Measurements from ENCODE around the gene SELENOO.

The SELENOO gene

DNA sequence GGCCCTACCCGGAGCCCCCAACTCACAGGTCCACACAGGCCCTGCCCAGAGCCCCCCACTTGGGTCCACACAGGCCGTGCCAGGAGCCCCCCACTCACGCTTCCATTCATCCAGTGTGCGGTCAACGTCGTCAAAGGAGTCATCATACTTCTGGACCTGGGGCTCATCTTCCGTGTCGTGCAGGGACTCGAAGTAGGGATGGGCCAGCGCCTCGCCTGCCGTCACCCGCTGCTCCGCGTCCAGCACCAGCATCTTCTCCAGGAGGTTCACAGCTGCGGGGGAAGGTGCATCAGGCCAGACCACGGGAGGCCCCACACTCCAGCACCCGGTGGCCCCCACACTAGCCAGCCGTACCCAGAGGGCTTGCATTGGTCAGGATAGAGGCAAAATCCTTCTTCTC is 54.3 kb downstream of the SELENOO start:
- no peak for DNase-seq (ENCODE audit: low read depth, low spot score)

DNA sequence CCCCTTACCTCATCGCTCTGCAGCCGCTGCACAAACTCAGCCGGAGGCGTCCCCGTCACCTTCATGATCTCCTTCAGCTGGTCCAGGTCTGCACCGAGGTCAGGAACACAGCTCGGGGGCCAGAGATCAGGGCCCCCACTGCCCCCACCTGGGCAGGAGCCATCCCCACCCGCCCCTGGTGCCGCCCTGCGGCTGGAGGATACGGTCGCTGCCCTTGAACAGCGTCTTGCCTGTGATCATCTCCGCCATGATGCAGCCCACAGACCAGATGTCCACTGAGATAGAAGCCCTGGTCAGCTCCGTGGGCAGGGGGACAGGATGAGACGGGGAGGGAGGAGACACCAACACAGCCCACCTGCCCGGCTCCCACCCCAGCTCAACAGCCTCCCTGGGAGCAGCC is 54.8 kb downstream of the SELENOO start:
- no peak for DNase-seq (ENCODE audit: low read depth, low spot score)

DNA sequence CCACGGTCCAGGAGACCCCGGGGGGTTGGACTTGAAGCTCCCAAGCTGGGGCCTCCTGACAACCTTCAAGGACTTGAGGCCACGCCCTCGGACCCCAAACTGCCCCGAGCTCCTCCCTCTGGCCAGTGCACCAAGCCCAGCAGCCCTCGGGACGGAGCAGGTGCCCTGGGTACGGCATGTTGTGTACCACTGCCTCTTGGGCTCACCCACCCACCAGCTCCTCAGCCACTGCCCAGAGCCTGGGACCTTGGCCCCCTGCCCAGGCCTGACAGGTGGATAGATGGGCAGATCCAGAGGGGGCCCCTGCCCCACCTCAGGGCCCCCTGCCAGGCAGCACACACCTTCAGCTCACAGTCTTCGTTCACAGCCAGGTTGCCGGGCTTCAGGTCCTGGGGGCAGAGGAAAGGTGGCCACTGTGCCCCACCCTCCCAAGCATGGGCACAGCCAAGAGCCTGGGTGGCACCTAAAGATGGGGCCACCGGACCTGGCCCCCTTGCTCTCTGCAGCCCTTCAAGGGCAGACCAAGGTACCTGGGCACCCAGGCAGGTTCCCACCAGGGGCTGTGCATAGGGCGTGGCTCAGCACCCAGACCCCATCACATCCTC is 55.5 kb downstream of the SELENOO start:
- no peak for DNase-seq (ENCODE audit: low read depth, low spot score)

DNA sequence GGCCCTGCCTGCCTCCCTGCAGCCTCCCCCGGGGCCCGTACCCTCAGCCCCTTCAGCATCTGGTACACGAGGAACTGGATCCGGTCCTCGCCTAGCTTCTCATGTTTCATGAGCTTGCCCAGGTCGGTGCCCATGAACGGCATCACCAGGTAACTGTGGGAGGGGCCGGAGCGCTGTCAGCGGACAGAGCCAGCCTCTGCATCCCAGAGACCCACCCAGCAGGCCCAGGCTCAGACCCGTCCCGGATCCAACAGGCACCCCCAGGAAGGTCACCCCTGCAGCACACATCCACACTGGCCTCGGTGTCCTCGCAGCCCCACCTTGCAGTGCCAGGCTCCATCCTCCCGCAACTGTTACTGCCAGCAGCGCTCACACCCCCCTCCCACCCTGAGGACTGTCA is 56.2 kb downstream of the SELENOO start:
- DNase-seq (ENCODE audit: low read depth, low spot score) = no peak

DNA sequence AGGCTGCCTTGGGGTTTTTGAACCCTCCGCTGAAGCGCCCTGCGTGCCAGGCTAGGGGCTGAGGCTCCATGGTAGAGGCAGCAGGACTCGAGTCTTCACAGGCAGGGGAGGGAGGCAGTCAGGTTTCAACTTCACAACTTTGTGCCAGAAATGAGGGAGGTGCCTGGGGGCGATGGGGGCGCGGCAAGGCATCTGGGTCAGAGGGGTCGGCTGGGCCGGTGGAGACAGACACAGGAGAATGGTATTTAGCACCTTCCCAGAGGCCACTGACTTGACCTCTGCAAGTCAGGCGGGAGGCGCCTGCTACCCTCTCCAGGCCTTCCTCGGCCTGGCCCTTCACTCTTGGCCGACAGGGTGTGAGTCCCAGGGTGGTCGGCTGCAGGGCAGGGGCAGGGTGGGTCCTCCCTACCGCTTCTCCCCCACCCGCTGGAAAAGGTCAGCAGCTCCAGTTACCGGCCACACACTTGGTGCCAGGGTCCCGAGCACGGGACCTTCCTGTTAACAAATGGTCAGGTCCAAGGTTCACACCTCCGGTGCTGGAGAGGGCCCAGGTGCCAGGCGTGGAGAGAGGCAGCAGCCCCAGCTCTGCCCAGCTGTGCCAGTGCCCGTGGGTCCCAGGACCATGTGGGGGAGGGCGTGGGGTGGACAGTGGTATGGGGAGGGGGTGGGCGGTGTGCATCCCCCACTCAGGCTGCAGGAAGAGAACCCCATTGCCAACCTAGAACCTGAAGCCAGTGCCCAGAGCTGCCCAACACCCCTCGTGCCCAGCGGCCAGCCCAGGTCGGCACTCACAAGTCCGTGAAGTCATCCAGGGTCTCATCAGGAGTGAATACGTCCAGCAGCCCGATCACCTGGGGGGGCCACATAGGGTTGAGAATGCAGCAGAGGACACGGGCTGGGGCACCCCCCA is 56.9 kb downstream of the SELENOO start:
- no peak for DNase-seq (ENCODE audit: low read depth, low spot score)

DNA sequence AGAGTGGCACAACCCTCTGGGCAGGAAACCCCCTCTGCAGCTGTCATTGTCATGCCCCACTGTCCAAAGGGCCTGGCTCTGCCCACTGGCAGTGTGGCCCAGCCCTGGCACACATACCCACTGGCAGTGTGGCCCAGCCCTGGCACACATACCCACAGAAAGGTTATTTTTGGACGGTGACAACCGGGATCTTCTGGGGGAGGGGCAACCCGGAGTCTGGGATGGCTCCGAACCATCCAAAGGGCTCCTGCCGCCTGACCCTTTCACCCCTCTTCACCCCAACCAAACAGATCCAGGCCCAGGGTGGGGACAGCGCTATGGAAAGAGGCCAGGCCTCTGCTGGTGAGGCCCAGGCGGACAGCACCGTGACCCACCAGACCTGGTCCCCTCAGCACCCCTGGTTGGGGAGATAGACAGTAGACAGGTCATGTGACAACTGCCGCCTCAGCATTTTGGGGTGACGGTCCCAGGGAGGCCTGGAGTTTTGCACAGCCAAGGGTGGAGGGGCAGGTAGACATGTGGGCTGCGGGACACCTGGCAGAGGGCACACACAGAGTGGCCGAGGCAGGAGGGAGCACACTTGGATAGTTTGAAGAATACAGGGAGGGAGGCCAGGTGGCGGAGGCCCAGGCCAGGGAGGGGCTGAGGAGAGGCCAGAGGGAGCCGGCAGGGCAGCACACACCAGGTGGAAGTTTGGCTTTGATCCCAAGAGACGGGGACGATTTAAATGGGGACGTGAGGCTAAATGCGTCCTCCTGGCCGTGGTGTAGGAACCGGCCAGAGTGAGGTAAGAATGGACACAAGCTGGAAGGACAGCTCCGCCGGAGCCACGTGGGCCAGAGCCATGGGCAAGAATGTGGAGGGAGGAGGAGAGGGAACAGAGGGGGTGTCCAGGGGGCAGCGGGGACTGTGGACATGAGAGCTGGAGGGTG is 57.8 kb downstream of the SELENOO start:
- DNase-seq (ENCODE audit: low read depth, low spot score) = no peak

DNA sequence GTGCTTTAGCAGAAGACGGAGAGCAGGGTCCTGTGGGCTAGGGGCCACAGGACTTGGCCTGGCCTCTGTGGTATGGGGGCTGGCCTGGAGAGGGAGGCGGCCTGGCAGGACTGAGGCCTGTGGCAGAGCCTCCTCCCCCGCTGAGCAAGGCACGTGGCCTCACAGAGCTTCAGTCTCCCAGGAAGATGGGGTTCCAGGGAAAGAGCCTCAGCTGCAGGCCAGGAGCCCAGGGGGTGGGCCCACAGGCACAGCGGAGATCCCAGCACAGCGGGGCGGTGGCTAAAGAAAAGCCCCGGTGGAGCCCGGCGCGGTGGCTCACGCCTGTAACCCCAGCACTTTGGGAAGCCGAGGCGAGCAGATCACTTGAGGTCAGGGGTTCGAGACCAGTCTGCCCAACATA is 58.5 kb downstream of the SELENOO start:
- DNase-seq (ENCODE audit: low read depth, low spot score) = no peak

DNA sequence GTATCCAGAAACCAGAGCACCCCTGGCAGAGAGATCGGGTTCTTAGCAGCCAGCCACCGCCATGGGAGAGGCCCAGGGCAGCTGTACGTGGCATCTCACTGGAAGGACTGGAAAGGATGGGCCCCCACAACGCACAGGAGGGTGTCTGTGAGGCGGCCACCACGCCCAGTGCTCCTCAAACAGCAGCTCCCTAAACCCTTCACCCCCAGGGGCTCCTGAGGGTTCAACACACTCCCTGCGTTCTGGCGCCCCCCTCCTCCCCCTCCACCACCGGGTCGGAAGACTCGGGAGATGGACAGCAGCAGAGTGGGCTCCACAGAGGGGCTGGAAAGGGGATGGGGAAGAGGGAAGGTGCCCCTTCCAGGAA is 59.6 kb downstream of the SELENOO start:
- no peak for DNase-seq (ENCODE audit: low read depth, low spot score)

DNA sequence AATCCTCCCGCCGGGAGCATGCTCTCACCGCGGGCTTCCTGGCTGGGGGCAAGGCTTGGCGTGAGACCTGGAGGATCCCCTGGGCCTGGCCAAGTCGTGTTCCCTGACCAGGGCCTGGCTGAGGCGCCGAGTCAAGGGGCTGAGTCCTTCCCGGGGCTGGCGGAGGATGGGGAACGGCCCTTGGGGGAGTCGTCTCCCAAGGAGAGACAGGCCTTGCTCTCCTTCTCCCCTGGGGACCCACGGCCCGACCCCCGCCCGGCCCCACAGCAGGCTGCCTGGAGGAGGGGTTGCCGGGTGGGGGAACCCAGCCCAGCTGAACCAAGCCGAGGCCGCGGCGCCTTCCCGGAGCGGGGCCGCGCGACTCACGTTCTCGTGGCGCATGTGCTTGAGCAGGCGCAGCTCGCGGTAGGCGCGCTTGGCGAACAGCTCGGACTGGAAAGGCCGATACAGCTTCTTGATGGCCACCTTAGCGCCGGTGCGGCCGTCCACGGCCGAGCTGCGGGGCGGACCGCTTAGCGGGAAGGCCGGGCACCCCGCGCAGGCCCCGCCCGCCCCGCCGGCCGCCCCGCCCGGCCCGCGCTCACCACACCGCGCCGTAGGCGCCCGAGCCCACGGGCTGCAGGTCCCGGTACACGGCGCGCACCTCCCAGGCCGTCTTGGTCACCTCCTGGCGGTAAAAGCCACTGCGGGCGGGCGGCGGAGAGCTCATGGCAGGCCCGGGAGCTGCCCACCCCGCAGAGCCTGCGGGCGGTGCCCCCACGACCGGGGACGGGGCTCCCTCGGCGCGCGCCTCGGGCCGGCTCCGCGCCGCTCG is 60.2 kb downstream of the SELENOO start:
- no peak for DNase-seq (ENCODE audit: low read depth, low spot score)

DNA sequence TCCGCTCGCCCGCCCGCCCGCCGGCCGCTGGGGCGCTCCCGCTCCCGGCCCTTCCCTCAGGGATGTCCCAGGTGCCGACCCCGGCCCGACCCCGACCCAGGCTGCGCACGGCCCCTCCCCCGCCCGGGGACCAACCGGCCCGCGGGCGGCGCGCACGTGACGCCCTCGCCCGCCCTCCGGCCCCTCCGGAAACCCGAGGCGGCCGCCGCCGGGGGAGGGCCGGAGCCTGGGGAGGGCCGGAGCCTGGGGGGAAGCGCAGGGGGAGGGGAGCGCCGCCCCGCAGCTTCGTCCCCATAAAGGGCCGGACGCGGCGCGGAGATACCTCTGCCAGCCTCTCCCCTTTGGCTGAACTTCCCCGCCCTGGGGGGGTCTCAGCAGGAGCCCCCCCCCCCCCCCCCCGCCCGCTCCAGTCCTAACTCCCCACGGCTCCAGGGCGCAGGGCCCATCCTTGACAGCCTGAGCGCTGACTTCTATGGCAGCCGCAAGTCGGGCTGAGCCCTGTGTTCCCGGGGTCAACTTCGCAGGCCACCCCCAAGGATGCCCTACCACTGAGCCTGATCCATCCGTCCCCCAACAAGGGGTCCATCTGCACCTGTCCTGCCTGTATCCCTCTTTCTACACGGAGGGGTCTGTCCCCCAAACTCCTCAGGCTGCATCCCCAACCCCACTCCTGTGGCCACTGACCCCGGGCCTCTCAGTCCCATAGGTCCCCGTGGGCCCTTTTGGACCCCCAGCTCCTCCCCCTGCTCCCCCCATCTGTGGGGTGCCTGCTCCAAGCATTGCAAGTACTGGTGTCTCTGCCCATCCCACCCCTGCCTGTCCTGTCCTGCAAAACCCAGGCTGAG is 61.0 kb downstream of the SELENOO start, which contains the start of gene MAPK12:
MAPK12 (minus strand) TSS at position 69 of the 845 bp plus-strand sequence. CDS start 174 bp downstream, outside the sequence.
- DNase-seq (ENCODE audit: low read depth, low spot score) = no peak

DNA sequence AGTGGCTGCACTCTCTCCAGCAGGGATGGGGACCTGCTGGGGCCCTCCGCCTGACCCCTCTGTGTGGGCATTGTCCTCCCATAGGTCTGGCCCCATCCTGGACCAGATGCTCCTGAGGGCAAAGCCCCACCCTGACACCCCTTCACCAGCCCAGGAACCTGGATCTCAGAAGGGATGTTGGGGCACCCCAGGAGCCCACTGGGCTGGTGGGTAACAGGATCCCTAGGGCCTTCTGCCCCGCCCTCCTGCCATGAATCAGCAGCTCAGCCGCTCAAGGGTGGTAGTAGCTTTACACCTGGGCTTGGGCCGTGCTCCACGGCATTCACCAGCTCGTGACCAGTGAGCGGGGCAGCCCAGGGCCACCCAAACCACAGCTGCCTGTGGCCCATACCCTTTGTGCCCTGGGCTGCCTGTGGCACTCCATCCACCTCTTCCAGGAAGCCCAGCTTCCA is 61.7 kb downstream of the SELENOO start:
- no peak for DNase-seq (ENCODE audit: low read depth, low spot score)

DNA sequence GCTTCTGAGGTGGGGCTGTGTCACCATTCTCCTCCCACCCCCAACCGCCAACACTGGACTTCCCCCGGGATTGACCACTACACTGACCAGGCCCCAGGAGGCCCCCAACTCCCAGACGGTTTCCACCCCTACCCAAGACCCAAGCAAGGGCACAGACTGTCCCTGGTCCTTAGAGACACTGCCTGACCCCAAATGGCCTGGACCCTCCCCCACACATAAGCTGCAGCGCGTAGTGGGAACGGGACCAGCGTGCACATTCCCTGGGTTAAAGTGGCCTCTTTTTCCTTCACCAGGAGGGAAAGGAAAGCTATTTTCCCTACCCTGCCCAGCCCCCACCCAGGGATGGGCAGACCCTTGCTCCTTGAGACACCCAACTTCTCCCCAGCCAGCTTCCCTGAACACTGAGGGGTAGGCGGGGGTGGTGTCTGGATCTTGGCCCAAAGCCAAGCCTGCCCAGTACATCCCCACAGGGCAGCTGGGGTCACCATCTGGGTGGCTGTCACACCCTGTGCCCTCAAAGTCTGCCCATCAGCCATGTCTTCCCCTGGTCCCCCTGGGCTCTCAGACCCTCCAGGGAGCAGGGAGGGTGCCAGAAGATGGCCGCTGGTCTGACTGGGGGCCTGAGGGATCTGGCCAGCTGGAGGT is 62.3 kb downstream of the SELENOO start:
- no peak for DNase-seq (ENCODE audit: low read depth, low spot score)

DNA sequence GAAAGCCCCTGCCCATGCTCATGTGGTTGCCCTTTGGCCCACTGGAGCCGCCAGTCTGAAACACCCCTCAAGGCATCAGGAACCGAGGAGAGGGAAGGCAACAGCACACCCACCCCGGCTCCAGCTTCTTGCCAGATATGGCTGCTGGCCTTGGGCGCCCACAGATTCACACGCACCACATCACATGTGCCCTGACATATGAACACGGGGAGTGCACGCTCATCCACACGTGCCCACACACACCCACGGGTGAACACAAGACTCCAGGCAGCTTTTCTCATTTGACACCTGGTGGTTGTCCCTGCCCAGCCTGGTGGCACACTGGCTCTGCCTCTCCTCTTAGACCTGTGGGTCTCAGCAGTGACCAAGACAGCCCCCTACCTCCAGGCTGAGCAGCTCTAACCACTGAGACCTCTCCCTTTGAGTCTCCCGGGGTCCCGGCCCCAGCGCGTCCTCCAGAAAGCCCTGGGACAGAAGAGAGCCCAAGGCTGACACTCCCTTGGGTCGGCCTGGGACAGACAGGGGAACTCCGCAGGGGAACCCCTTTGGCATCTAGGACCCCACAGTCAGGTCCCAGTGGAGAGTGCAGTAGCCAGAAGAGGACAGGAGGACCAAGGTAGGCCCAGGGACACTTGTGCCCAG is 63.4 kb downstream of the SELENOO start:
- no peak for DNase-seq (ENCODE audit: low read depth, low spot score)

DNA sequence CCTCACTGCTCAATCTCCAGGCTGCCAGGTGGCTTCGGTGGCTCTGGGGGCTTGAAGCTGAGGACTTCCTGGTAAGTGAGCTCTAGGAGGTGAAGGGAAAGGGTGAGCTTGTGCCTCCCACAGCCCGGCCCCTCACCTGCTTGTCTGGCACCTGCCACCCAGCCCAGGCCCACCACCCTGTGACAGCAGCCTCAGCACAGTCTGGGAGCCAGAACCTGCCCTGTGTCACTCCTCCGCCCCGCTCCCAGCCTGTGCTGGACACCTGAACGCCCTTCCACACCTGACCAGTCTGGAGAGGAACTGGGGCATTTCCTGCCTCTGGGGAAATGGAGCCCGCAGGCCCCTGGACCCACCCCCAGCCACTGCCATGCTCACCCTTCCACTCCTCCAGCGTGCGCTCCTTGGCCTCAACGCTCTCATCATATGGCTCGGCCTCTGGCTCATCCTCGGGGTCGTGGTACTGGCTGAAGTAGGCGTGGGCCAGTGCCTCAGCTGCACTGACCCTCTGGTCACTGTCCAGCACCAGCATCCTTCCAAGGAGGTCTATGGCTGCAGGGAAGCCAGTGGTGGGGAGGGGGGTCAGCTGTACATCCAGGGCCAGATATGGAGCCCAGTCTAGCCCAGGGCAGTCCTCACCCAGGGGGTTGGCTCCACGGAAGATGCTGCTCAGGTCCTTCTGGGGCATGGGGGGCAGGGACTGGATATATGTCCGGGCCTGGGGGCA is 64.3 kb downstream of the SELENOO start:
- no peak for DNase-seq (ENCODE audit: low read depth, low spot score)

DNA sequence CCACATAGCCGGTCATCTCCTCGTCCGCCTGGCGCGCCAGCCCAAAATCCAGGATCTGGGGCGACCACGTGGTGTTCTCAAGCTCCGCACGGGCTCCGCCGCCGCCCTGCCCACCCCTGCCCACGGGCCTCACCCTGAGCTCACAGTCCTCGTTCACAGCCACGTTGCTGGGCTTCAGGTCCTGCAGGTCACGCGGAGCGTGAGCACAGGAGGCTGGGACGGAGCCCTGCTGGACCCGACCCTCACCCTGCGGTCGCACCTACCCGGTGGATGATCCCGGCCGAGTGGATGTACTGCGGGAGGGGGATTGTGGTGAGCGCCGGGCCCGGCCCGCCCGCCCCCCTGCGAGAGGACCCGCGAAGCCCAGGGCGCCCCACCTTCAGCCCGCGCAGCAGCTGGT is 66.2 kb downstream of the SELENOO start:
- DNase-seq (ENCODE audit: low read depth, low spot score) = no peak
